Smooth muscle cell of the brain vasculature (primary cell): ENCODE data around the gene TIE1.
"Not testable (repeated sequence)": the region's sequence is repeated elsewhere in the genome, so short reads cannot be mapped to it uniquely, and the experiment has no call there.

ENCODE experiments used
- DNase-seq: peaks from one replicate; pipeline ENCODE4 v3.0.0-alpha.2; 2012; ENCODE audit warnings: low read depth, low spot score

The TIE1 gene

DNA sequence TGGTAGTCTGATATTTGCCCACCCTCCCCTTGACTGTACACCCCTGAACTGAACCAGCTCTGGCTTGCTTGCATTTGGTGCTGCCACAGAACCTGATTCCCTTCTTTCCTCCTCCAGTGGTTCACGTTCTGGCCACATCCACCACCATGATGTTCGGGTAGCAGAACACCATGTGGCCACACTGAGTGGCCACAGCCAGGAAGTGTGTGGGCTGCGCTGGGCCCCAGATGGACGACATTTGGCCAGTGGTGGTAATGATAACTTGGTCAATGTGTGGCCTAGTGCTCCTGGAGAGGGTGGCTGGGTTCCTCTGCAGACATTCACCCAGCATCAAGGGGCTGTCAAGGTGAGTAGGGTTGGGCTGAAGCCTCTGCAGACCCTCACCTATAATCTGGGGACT, 59.8 kb downstream of the TIE1 start:
- no peak for DNase-seq

DNA sequence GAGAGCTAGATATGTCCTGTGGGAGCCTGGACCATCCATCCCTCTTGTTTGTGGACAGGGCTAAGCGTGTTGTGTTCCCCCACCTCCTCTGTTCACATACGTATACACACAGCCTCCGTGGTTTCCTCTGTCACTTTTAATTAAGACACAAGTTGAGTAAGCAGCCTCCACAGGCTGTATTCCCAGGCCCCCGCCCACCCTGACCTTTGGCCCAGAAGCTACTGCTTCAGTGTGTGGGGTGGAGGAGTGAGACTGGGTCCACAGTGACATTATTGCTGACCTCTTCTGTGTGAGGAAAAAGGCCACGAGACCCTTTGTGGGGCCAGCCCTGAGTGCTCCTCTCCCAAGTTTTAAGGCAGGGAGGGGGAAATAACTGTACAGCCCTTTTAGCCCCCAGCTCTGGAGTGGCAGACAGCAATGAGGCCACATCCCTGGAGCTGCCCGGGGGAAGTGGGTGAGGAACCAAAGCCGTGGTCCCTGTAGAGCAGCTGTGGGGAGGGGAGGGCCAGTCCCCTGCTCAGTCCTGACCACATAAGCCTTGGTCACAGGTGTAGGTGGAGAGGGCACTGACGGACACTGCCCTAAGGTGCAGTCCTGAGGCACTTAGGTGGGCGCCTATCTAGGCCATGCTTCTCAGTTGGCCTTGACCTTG, 62.6 kb downstream of the TIE1 start:
- no peak for DNase-seq

DNA sequence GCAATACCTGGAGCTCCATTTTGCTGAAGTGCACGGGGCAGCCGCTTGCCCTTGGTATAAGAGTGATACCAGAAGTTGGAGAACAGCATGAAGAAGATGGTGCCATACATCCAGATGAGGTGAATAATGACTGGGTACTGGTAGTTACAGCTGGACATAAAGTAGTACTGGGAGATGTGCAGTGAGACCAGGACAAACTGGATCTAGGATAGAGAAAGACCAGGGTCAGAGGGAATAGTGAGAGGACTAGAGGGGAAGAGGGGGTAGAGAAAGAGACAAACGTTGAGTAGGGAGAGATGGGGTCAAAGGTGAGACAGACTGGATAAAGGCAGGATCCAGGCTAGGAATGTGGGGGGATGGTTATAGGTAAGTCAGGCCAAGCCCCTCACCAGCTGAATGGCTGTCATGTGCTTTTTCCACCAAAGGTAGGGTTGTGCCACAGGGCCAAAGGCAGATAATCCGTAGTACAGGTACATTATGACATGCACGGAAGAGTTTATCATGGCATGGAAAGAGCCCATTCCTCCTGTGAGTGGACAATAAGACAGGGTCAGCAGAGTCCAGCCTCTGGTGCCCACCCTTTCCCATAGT, 63.2 kb downstream of the TIE1 start:
- DNase-seq: no peak

DNA sequence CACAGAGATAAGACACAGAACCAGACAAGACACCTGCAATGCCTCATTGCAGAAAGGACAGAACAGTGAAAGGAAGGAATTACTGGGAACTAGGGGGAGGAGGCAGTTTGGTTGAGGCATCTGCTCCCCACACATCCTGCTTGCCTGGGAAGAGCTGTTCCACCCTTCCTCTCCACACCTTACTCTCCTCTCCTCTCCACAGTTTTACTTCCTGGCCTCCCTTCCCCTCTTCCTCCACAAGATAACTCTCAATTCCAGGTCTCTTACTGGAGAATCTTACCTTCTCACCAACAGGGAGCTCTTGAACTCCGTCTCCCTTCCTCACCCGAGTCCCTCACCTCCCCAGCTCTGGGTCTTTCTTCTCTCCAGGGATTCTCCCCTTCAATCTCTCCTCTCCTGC, 64.9 kb downstream of the TIE1 start:
- DNase-seq: no peak

DNA sequence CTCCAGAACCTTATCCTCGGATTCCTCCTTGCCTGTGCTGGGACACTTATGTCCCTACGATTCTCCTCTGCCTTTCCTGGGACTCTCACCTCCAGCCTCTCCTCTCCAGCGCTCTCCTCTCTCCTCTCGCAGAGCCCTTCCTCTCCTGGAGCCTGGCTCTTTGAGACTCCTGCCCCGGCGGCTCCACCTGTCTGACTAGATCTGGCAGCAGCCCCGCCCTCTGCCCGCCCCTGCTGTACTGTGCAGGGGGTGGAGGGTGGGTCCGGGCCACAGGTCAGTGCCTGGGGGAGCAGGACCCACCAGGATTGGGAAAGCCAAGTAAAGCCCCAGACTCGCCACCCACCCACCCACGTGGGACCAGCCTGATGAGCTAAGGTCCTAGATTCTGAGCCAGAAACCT, 65.4 kb downstream of the TIE1 start:
- no peak for DNase-seq

DNA sequence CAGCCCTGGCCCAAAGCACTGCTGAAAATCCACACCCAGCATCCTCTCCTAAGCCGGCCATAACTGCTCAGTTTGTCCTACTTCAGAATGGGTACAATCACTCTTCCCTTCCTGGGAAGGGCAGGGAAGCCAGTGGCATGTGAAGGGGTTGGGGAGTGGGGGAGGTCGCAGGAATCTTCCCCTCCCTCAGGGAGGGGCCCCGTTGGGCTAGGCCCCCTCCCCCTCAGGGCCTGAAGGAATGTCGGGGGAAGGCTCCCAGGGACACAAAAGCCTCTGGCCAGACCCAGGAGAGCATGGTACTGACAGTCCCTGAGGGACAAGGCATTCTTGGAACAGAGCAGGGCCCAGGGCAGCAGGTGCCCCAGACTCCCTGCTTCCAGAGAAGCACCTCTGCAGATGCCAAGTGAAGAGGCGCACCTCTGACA, 65.8 kb downstream of the TIE1 start:
- DNase-seq: no peak

DNA sequence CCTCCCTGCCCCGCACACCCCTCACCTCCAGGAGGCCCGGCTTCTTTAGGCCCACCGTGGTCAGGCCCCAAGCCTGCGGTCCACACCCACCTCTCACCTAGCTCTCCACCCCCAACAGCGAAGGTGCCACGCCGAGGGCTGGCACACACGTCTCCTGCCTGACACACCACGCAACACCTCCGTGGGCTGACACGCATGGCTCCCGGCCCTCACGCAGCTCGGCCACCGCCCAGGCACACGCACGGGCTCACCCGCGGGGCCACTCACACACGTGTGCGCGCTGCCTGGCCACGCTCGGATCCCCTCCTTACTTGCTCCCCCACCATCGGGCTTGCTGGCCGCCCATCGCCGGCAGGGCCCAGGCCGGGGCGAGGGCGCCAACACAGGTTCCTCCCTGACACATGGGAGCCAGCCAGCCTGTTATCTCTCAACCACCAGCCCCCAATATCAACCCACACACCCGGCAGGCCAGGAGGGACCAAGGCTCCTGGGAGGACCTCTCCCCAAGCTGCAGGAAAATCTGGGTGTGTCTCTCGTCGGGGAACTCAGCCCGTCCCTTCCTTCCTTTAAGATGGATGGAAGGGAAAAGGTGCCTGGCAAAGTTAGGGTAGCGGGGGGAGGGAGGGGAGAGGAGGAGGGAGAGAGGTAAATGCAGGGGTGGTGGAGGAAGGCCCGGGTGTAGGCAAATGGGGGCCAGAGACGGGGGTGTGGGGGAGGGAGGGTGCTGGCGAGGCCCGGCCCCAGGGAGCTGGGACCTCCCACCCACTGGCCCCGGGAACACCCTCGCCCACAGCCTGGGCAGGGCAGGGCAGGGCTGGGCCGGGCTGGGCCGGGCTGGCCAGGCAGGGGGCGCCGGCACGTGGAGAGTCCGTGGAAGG, 66.5 kb downstream of the TIE1 start:
- DNase-seq: no peak

DNA sequence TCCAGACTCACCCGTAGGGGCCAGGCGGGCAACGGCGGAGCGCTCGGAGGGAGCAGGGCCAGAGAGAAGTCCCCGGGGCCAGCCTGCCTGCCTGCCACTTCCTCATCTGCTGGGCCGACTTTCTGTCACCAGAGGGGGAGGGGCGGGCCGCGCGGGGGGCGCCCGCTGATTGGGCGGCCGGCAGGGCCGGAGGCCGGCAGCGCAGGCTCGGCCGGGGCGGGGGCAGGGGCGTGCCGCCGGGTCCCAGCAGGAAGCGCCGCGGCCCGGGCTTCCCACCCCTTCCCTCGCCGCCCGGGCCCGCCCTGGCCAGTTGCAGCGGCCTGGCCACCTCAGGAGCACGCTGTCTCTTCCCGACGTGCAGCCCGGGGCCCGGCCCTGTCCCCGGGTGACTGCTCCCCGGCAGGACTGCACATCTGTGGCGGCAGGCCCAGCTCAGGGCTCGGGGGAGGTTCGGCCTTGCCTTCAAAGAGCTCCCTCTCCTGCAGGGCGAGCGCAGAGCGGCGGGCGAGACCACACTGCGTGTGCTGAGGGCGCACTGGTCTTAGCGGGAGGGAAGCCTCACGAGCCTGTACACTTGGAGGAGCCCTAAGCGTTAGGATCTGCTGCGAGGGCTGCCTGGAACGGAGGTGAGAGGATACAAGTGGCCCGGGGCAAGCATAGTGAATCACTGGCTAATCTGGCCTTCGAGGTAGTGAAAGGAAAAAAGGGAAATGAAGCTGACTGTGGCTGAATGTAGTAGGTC, 67.3 kb downstream of the TIE1 start, which contains the start of gene ELOVL1:
Gene ELOVL1 (minus strand): TSS at position 108 of the 742 bp plus-strand sequence. CDS start 2,402 bp downstream, outside the sequence.
- peak; percentile 57 for DNase-seq

DNA sequence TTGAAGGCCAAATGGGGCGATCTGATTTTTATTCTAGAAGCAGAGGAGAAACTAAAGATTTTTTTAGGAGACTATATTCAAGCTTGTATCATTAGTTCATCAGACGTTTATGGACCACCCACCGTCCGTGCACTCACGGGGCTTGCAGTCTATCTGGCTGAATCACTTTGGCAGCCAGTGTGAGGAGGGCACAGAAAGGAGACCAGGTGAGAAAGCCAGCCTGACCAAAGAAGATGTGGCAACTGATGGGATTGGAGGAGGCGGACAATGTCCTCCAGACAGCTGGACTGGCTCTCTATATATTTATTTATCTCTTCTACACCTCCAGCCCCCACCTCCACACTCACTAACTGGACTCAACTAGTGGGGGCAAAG, 67.9 kb downstream of the TIE1 start:
- DNase-seq: no peak

DNA sequence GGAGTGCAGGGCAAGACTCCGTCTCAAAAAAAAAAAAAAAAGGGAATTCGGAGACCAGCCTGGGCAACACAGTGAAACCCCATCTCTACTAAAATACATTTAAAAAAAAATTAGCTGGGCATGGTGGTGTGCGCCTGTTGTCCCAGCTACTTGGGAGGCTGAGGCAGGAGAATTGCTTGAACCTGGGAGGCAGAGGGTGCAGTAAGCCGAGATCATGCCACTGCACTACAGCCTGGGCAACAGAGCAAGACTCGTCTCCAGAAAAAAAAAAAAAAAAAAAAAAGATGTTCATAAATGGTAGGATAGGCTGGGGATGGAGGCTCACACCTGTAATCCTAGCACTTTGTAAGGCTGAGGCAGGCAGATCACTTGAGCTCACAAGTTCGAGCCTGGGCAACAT, 69.0 kb downstream of the TIE1 start:
- DNase-seq: not testable (repeated sequence)

DNA sequence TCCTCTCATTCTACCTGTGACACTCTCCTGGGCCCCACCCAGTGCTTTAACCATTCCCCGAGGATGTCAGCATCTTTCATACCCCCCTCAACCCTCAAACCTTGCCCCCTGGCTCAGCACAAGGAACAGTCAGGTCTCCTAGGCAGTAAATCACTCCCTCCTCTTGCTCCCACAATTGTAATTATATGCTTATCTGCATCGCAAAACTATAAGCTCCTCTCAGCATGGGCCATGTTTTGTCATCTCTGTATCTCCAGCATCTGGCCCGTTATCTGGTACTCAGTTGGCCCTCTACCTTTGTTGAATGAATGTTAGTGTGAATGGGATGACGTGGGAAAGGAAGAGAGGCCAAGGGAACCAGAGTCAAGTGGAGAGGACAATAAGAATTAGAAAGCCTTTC, 69.8 kb downstream of the TIE1 start:
- DNase-seq: no peak

DNA sequence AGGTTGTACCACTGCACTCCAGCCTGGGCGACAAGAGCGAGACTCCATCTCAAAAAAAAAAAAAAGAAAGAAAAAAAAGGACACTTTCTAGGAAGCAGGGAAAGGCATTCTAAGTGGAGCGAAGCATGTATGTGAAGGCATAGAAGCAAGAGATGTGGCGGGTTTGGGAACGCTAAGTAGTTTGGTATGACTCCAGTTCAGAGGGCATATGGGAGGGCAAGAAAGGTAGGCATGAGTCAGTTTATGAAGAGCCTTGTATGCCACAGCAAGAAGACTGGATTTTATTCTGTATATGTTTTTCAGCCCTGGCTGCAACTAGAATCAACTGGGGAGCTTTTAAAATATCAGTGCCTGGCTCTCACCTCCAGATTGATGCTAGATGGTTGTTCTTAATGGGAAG, 71.4 kb downstream of the TIE1 start:
- DNase-seq: no peak
